ENCODE results near the gene PBRM1. TPM values are rescaled to one million over a fixed set of nuclear protein-coding genes. Genes with fewer than 3 reads are reported as not detected.
A peak's percentile ranks its signal among the peaks of the same experiment; 100 is the strongest.

The PBRM1 gene
- total and polyA plus RNA-seq, 2 of the 13 experiments (the other 11 are each of a cell fraction or from before 2014, with no cell fraction given), result 10.9 to 33.2 TPM

- peak in 1 of 2 experiments; percentile 62; a peak in 2 of 4 replicates for TF ChIP-seq ATF4 (CRISPR knock-in tag; IDR thresholded peaks at IDR 0.05)
- TF ChIP-seq CHD2 (IDR thresholded peaks at IDR 0.05; ENCODE audit: low read depth, low read length), result no peak
- peak; percentile 77 for TF ChIP-seq FOXA3 (CRISPR knock-in tag; IDR thresholded peaks at IDR 0.05)
- TF ChIP-seq, protein P1, sequence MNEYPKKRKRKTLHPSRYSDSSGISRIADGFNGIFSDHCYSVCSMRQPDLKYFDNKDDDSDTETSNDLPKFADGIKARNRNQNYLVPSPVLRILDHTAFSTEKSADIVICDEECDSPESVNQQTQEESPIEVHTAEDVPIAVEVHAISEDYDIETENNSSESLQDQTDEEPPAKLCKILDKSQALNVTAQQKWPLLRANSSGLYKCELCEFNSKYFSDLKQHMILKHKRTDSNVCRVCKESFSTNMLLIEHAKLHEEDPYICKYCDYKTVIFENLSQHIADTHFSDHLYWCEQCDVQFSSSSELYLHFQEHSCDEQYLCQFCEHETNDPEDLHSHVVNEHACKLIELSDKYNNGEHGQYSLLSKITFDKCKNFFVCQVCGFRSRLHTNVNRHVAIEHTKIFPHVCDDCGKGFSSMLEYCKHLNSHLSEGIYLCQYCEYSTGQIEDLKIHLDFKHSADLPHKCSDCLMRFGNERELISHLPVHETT (CRISPR knock-in tag; conservative IDR thresholded peaks at IDR 0.05), result peak; percentile 96
- TF ChIP-seq NPAS2 (CRISPR knock-in tag; IDR thresholded peaks at IDR 0.05; ENCODE audit: borderline replicate concordance), result no peak
- TF ChIP-seq MYC (CRISPR knock-in tag; IDR thresholded peaks at IDR 0.05; ENCODE audit: borderline replicate concordance), result peak; percentile 100
- 0 out of 2 replicates have a peak, but pooled peaks have one; percentile 43 for TF ChIP-seq ZNF20 (CRISPR knock-in tag; IDR thresholded peaks at IDR 0.05)
- TF ChIP-seq, protein P2, sequence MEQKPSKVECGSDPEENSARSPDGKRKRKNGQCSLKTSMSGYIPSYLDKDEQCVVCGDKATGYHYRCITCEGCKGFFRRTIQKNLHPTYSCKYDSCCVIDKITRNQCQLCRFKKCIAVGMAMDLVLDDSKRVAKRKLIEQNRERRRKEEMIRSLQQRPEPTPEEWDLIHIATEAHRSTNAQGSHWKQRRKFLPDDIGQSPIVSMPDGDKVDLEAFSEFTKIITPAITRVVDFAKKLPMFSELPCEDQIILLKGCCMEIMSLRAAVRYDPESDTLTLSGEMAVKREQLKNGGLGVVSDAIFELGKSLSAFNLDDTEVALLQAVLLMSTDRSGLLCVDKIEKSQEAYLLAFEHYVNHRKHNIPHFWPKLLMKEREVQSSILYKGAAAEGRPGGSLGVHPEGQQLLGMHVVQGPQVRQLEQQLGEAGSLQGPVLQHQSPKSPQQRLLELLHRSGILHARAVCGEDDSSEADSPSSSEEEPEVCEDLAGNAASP (CRISPR knock-in tag; IDR thresholded peaks at IDR 0.05; ENCODE audit: borderline replicate concordance), result peak; percentile 3; the same call in 1 of the 2 replicates
- TF ChIP-seq ZNF670 (CRISPR knock-in tag; IDR thresholded peaks at IDR 0.05; ENCODE audit: borderline replicate concordance), result no peak
- TF ChIP-seq ZBTB7A (CRISPR knock-in tag; IDR thresholded peaks at IDR 0.05), result peak; percentile 65; the same call in 1 of the 2 replicates
- no peak for TF ChIP-seq ZNF251 (CRISPR knock-in tag; IDR thresholded peaks at IDR 0.05)
- TF ChIP-seq POLR2AphosphoS5 (IDR thresholded peaks at IDR 0.05; ENCODE audit: low read depth, low read length), result peak; percentile 99
- no peak for TF ChIP-seq ZFP82 (CRISPR knock-in tag; IDR thresholded peaks at IDR 0.05; ENCODE audit: borderline replicate concordance)
- no peak for TF ChIP-seq HNF1A (IDR thresholded peaks at IDR 0.05; ENCODE audit: low read depth)
- TF ChIP-seq HNF1A (CRISPR knock-in tag; IDR thresholded peaks at IDR 0.05; ENCODE audit: borderline replicate concordance), result peak; percentile 49; the same call in 1 of the 2 replicates
- TF ChIP-seq HNF4A (CRISPR knock-in tag; IDR thresholded peaks at IDR 0.05), result no peak
- TF ChIP-seq, protein P3, sequence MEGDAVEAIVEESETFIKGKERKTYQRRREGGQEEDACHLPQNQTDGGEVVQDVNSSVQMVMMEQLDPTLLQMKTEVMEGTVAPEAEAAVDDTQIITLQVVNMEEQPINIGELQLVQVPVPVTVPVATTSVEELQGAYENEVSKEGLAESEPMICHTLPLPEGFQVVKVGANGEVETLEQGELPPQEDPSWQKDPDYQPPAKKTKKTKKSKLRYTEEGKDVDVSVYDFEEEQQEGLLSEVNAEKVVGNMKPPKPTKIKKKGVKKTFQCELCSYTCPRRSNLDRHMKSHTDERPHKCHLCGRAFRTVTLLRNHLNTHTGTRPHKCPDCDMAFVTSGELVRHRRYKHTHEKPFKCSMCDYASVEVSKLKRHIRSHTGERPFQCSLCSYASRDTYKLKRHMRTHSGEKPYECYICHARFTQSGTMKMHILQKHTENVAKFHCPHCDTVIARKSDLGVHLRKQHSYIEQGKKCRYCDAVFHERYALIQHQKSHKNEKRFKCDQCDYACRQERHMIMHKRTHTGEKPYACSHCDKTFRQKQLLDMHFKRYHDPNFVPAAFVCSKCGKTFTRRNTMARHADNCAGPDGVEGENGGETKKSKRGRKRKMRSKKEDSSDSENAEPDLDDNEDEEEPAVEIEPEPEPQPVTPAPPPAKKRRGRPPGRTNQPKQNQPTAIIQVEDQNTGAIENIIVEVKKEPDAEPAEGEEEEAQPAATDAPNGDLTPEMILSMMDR (CRISPR knock-in tag; IDR thresholded peaks at IDR 0.05), result peak; percentile 27
- peak; percentile 26; the same call in 1 of the 2 replicates for TF ChIP-seq HMG20A (CRISPR knock-in tag; IDR thresholded peaks at IDR 0.05; ENCODE audit: borderline replicate concordance)
- no peak for TF ChIP-seq RORA (CRISPR knock-in tag; IDR thresholded peaks at IDR 0.05)
These were observed at the start of gene PBRM1, which contains the start of gene GNL3 (continued) for GRCh38 chr3:52685709-52686691.
